Stimulated activated naive CD8-positive, alpha-beta T cell treated with anti-CD3 and anti-CD28 coated beads, Interleukin-15, amount 100 ng/mL, for 72 hours (primary cell): ENCODE data around the gene SH3RF3.
A peak's percentile ranks its signal among the peaks of the same experiment; 100 is the strongest.

ENCODE experiments used
- ATAC-seq: fragments of 150-1000 bp; cut with Tn5 transposase; 2 replicates; pipeline ENCODE4 v1.10.0; 2021; ENCODE audit warnings: mild to moderate bottlenecking, moderate library complexity
- DNase-seq, 2 donors: peaks; one replicate each; pipeline ENCODE4 v3.0.0; 2021 to 2022
- H3K27ac Mint-ChIP-seq, 2 donors: one replicate each; pipeline ENCODE4 v1.8.0; 2022; ENCODE audit warnings: mild to moderate bottlenecking in 2 of 2, mixed read lengths in 2 of 2, moderate library complexity in 2 of 2
- H3K27me3 Mint-ChIP-seq: one replicate; pipeline ENCODE4 v1.8.0; 2022; ENCODE audit warnings: mixed read lengths
- H3K4me1 Mint-ChIP-seq: one replicate; pipeline ENCODE4 v1.8.0; 2022; ENCODE audit warnings: mild to moderate bottlenecking, mixed read lengths
- H3K4me3 Mint-ChIP-seq, 2 donors: one replicate each; pipeline ENCODE4 v1.8.0; 2022; ENCODE audit warnings: mild to moderate bottlenecking in 2 of 2, mixed read lengths in 2 of 2, moderate library complexity in 1 of 2
- H3K9me3 Mint-ChIP-seq, 2 donors: one replicate each; pipeline ENCODE4 v1.8.0; 2022; ENCODE audit warnings: mixed read lengths in 2 of 2

Gene SH3RF3

GRCh38 chr2:109365131-109365530 lies 236.1 kb downstream of the SH3RF3 start:
- Mint-ChIP-seq H3K4me3 (no peak overlapping the region), H3K9me3 (no peaks in the 10 kb centered on the region), H3K4me1 (peaks cover 13% of the 10 kb centered on the region), H3K27ac (no peak overlapping the region), H3K27me3 (no peaks in the 10 kb centered on the region)
- ATAC-seq (no peak), DNase-seq (no peak)

- DNase-seq = no peak
- Mint-ChIP-seq H3K4me1 (peaks cover 13% of the 10 kb centered on the region), H3K27ac (peak overlapping the region in 1 of 2 donors; percentile 77), H3K4me3 (no peak overlapping the region), H3K9me3 (no peaks in the 10 kb centered on the region), H3K27me3 (no peaks in the 10 kb centered on the region)
- no peak for ATAC-seq
Measured at GRCh38 chr2:109367683-109368082, 238.7 kb downstream of the SH3RF3 start.

DNA sequence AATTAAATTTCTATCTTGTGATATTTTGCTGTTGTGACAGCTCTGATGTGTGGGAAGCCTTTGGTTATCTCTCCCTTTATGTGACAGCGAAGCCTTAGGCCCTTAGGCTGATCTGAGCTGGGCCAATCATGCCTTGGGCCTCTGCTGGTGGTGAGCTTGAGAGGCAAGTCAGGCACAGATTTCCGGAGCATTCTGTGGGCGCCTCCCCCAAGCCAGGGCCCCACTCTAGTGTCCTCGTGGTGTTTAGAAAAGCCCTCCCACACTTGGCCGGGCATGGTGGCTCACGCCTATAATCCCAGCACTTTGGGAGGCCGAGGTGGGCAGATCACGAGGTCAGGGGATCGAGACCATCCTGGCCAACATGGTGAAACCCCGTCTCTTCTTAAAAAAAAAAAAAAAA lies 239.8 kb downstream of the SH3RF3 start:
- H3K4me1 Mint-ChIP-seq = peaks cover 13% of the 10 kb centered on the region
- no peaks in the 10 kb centered on the region for H3K9me3 Mint-ChIP-seq
- H3K27me3 Mint-ChIP-seq = no peaks in the 10 kb centered on the region
- DNase-seq = peak in 1 of 2 donors; percentile 4
- no peak for ATAC-seq
- H3K27ac Mint-ChIP-seq = no peak overlapping the region
- no peak overlapping the region for H3K4me3 Mint-ChIP-seq

GRCh38 chr2:109369671-109370191 lies 240.7 kb downstream of the SH3RF3 start:
- H3K4me3 Mint-ChIP-seq = no peak overlapping the region
- H3K27me3 Mint-ChIP-seq = no peaks in the 10 kb centered on the region
- H3K9me3 Mint-ChIP-seq = no peaks in the 10 kb centered on the region
- peaks cover 4% of the 10 kb centered on the region for H3K4me1 Mint-ChIP-seq
- peak overlapping the region in 1 of 2 donors; percentile 55 for H3K27ac Mint-ChIP-seq
- ATAC-seq = no peak
- DNase-seq = peak in 1 of 2 donors; percentile 5

DNA sequence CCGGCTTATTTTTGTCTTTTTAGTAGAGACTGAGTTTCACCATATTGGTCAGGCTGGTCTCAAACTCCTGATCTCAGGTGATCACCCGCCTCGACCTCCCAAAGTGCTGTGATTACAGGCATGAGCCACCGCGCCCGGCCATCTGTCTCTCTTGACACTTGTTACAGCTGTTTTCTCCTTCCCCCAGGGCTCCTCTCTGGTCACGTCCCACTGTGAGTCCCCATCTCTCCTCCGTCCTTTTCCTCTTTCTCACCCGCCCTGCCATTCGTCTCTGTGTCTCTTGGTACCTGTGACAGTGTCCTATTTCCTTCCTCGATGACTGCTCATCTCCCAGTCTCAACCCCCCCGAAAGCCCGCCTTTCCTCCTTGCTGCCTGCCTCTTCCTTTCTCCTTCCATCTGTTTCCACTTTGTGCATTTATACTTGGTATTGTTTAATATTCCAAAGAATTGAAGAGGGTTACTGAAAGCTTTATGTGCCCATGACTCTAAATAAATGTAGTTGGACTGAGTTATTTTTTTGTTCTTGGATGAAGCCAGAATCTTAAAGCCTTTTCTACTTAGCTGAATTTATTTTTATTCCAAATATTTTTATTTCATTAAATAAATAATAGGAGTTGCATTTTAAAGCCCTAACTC lies 241.5 kb downstream of the SH3RF3 start:
- no peaks in the 10 kb centered on the region for H3K9me3 Mint-ChIP-seq
- no peak overlapping the region for H3K27ac Mint-ChIP-seq
- H3K27me3 Mint-ChIP-seq = no peaks in the 10 kb centered on the region
- no peaks in the 10 kb centered on the region for H3K4me1 Mint-ChIP-seq
- ATAC-seq = no peak
- no peak for DNase-seq
- H3K4me3 Mint-ChIP-seq = no peak overlapping the region

GRCh38 chr2:109371481-109372170 lies 242.6 kb downstream of the SH3RF3 start:
- no peak for ATAC-seq
- peak in 1 of 2 donors; percentile 5 for DNase-seq
- no peak overlapping the region for H3K27ac Mint-ChIP-seq
- H3K4me3 Mint-ChIP-seq = no peak overlapping the region
- H3K9me3 Mint-ChIP-seq = no peaks in the 10 kb centered on the region
- H3K4me1 Mint-ChIP-seq = no peaks in the 10 kb centered on the region
- H3K27me3 Mint-ChIP-seq = no peaks in the 10 kb centered on the region

DNA sequence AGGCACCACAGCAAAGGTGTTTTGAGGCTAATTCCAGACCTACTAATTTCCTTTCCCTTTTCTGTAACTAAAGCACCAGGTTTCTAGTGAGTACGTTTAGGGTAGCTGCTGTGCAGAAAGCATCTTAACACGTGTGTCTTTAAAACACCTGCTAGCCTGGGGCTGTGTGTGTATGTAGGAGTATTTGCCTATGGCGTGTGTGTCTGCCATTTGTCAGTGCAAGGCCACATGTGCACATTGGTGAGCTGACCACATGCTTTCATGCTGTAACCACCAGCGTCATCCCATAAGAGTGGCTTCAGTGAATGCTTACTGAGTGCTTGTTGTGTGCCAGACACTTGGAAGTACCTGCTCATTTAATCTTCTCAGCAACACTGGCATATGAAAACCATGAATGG lies 243.2 kb downstream of the SH3RF3 start:
- no peaks in the 10 kb centered on the region for H3K9me3 Mint-ChIP-seq
- H3K4me1 Mint-ChIP-seq = no peaks in the 10 kb centered on the region
- no peak overlapping the region for H3K4me3 Mint-ChIP-seq
- DNase-seq (peak in 1 of 2 donors; percentile 0), ATAC-seq (peak; percentile 18)
- no peaks in the 10 kb centered on the region for H3K27me3 Mint-ChIP-seq
- H3K27ac Mint-ChIP-seq = no peak overlapping the region

GRCh38 chr2:109372614-109373013 lies 243.6 kb downstream of the SH3RF3 start:
- DNase-seq = peak in 1 of 2 donors; percentile 0
- Mint-ChIP-seq H3K27ac (no peak overlapping the region), H3K4me1 (no peaks in the 10 kb centered on the region), H3K4me3 (no peak overlapping the region), H3K27me3 (no peaks in the 10 kb centered on the region), H3K9me3 (no peaks in the 10 kb centered on the region)
- ATAC-seq = peak; percentile 9

- peak in 1 of 2 donors; percentile 2 for DNase-seq
- Mint-ChIP-seq H3K9me3 (no peaks in the 10 kb centered on the region), H3K27me3 (no peaks in the 10 kb centered on the region), H3K4me3 (no peak overlapping the region), H3K27ac (no peak overlapping the region), H3K4me1 (no peaks in the 10 kb centered on the region)
- ATAC-seq = no peak
Measured at GRCh38 chr2:109373791-109374547, 245.0 kb downstream of the SH3RF3 start.

DNA sequence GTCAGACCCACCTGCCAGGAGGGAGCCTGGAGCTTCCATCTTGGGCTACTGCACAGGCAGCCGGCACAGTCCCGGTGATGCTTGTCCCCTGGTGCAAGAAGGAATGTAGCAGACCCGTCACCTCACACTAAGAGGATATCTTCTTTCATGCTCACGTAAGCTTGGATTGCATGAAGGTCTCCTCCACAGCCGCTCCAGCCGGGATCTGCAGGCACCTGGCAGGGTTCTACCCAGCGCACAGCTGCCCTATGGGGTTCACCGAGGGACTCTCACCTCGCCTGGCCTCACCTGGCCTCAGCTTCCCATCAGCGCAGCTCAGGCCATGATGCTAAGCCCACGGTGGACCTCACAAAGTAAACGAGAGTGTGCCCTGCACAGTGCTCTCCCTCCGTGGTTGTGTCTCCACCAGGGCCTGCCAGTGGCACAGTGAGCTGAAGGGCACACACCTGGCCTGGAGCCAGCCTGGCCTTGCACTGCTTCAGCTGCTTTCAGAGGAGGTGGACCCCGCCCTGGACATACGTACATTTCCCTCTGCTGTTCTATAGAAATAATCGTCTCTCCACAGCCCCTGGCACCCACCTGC lies 245.6 kb downstream of the SH3RF3 start:
- ATAC-seq (peak; percentile 13), DNase-seq (peak in 1 of 2 donors; percentile 6)
- Mint-ChIP-seq H3K9me3 (no peaks in the 10 kb centered on the region), H3K4me3 (no peak overlapping the region), H3K27ac (no peak overlapping the region), H3K27me3 (no peaks in the 10 kb centered on the region), H3K4me1 (no peaks in the 10 kb centered on the region)

- Mint-ChIP-seq H3K27me3 (no peaks in the 10 kb centered on the region), H3K4me1 (no peaks in the 10 kb centered on the region), H3K4me3 (no peak overlapping the region), H3K27ac (no peak overlapping the region), H3K9me3 (no peaks in the 10 kb centered on the region)
- ATAC-seq (no peak), DNase-seq (peak in 1 of 2 donors; percentile 7)
Measured at GRCh38 chr2:109375131-109375561, 246.1 kb downstream of the SH3RF3 start.

- no peaks in the 10 kb centered on the region for H3K4me1 Mint-ChIP-seq
- ATAC-seq (no peak), DNase-seq (peak in 1 of 2 donors; percentile 3)
- no peak overlapping the region for H3K4me3 Mint-ChIP-seq
- H3K27ac Mint-ChIP-seq = no peak overlapping the region
- no peaks in the 10 kb centered on the region for H3K27me3 Mint-ChIP-seq
- no peaks in the 10 kb centered on the region for H3K9me3 Mint-ChIP-seq
Measured at GRCh38 chr2:109375656-109376055, 246.7 kb downstream of the SH3RF3 start.

DNA sequence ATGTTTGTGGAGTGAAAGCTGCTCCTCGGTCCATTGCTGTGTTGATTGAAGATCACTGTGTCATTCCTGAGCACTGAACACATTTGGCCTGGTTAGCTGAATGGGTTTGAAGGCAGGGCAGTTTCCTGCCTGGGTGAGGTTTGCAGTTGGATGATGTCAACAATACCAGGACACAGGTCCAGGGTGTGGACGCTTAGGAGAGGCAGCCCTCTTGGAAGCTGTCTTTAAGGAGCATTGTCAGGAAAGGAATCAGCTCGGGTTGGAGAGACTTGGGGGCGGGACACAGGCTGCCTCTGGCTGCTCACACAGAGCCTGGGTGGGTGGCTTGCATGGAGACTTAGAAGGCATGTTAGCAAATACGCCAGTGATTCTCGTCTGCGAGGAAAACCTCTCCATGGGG lies 247.1 kb downstream of the SH3RF3 start:
- no peak for ATAC-seq
- no peaks in the 10 kb centered on the region for H3K27me3 Mint-ChIP-seq
- no peaks in the 10 kb centered on the region for H3K4me1 Mint-ChIP-seq
- no peaks in the 10 kb centered on the region for H3K9me3 Mint-ChIP-seq
- no peak overlapping the region for H3K4me3 Mint-ChIP-seq
- H3K27ac Mint-ChIP-seq = peak overlapping the region in 1 of 2 donors; percentile 72
- no peak for DNase-seq

- H3K27ac Mint-ChIP-seq = peak overlapping the region in 1 of 2 donors; percentile 84
- H3K9me3 Mint-ChIP-seq = no peaks in the 10 kb centered on the region
- peak in 1 of 2 donors; percentile 0 for DNase-seq
- H3K4me3 Mint-ChIP-seq = no peak overlapping the region
- H3K27me3 Mint-ChIP-seq = no peaks in the 10 kb centered on the region
- ATAC-seq = no peak
- no peaks in the 10 kb centered on the region for H3K4me1 Mint-ChIP-seq
Measured at GRCh38 chr2:109376796-109377495, 247.9 kb downstream of the SH3RF3 start.

GRCh38 chr2:109377976-109378375 lies 249.0 kb downstream of the SH3RF3 start:
- DNase-seq (peak in 1 of 2 donors; percentile 0), ATAC-seq (no peak)
- H3K27ac Mint-ChIP-seq = no peak overlapping the region
- no peaks in the 10 kb centered on the region for H3K27me3 Mint-ChIP-seq
- H3K4me3 Mint-ChIP-seq = no peak overlapping the region
- no peaks in the 10 kb centered on the region for H3K4me1 Mint-ChIP-seq
- no peaks in the 10 kb centered on the region for H3K9me3 Mint-ChIP-seq
